ENCODE measurements around the gene TEAD2.
"Not testable (repeated sequence)": the region's sequence is repeated elsewhere in the genome, so short reads cannot be mapped to it uniquely, and the experiment has no call there.

TEAD2 gene

GRCh38 chr19:49333418-49333805, 28.8 kb downstream of the TEAD2 start:
- DNase-seq (ENCODE audit: low spot score), result no peak

GRCh38 chr19:49332691-49333417, 29.4 kb downstream of the TEAD2 start:
- DNase-seq (ENCODE audit: low spot score), result not testable (repeated sequence)

- peak; percentile 8 for DNase-seq (ENCODE audit: low spot score)
Measured at GRCh38 chr19:49331616-49332055, 30.6 kb downstream of the TEAD2 start.

- not testable (repeated sequence) for DNase-seq (ENCODE audit: low spot score)
Measured at GRCh38 chr19:49331187-49331586, 31.0 kb downstream of the TEAD2 start.

- no peak for DNase-seq (ENCODE audit: low spot score)
Measured at GRCh38 chr19:49328741-49329140, 33.5 kb downstream of the TEAD2 start.

GRCh38 chr19:49327878-49328544, 34.2 kb downstream of the TEAD2 start:
- DNase-seq (ENCODE audit: low spot score), result peak; percentile 28

- DNase-seq (ENCODE audit: low spot score), result no peak
Measured at GRCh38 chr19:49326165-49326704, 36.0 kb downstream of the TEAD2 start.

GRCh38 chr19:49325756-49326155, 36.5 kb downstream of the TEAD2 start:
- DNase-seq (ENCODE audit: low spot score), result not testable (repeated sequence)

GRCh38 chr19:49324801-49325576, 37.2 kb downstream of the TEAD2 start, which contains the start of gene SLC6A16:
Gene SLC6A16, minus strand, starts transcription at chr19:49325191. Its CDS starts 13,844 bp downstream, at chr19:49311347.
- no peak for DNase-seq (ENCODE audit: low spot score)

- DNase-seq (ENCODE audit: low spot score), result no peak
Measured at GRCh38 chr19:49318296-49318695, 43.9 kb downstream of the TEAD2 start.

GRCh38 chr19:49316284-49316683, 45.9 kb downstream of the TEAD2 start:
- no peak for DNase-seq (ENCODE audit: low spot score)

GRCh38 chr19:49315111-49315510, 47.1 kb downstream of the TEAD2 start:
- no peak for DNase-seq (ENCODE audit: low spot score)

- no peak for DNase-seq (ENCODE audit: low spot score)
Measured at GRCh38 chr19:49309087-49309486, 53.1 kb downstream of the TEAD2 start.

- DNase-seq (ENCODE audit: low spot score), result not testable (repeated sequence)
Measured at GRCh38 chr19:49306734-49307133, 55.5 kb downstream of the TEAD2 start.

- DNase-seq (ENCODE audit: low spot score), result no peak
Measured at GRCh38 chr19:49301866-49302252, 60.4 kb downstream of the TEAD2 start.

- peak; percentile 71 for DNase-seq (ENCODE audit: low spot score)
Measured at GRCh38 chr19:49301165-49301865, 60.9 kb downstream of the TEAD2 start.

- not testable (repeated sequence) for DNase-seq (ENCODE audit: low spot score)
Measured at GRCh38 chr19:49298653-49299052, 63.6 kb downstream of the TEAD2 start.

GRCh38 chr19:49297403-49297802, 64.8 kb downstream of the TEAD2 start:
- no peak for DNase-seq (ENCODE audit: low spot score)

- DNase-seq (ENCODE audit: low spot score), result no peak
Measured at GRCh38 chr19:49295208-49295880, 66.9 kb downstream of the TEAD2 start.

GRCh38 chr19:49294401-49294800, 67.8 kb downstream of the TEAD2 start:
- no peak for DNase-seq (ENCODE audit: low spot score)
